Measurements from ENCODE around the gene EXOSC1. TPM values are rescaled to one million over a fixed set of nuclear protein-coding genes. Genes with fewer than 3 reads are reported as not detected.
"Not testable (repeated sequence)": the region's sequence is repeated elsewhere in the genome, so short reads cannot be mapped to it uniquely, and the experiment has no call there.

Gene EXOSC1
- total and polyA plus RNA-seq, 9 donors, result 22.1 to 38.3 (median 26.9) TPM

DNA sequence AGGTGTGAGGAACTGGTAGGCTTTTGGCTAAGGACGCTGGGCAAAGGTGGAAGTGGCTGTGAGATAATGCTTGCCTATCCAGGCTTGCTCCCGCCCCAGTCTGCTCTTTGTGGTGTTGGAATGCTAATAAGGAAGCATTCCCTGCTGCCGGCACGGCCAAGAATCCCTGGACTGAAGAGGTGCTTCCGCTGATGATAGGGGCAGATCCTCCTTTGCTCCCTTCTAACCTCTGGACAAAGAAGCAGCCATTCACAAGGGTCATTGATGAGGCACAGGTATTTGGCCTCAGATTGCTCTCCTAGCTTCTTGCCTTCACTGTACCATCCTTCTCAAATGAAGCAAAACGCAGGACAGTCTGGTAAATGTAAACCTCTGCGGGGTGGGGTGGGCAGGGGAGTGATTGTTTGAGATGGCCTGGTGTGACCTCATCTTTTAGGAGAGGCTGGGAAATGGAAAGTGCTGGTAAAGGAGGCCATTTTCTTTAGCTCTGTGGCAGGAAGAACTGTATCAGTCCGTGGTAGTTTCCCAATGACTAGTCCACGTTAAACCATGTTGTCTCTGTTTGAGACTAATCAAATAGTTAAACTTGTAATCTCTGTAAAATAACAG, 18.1 kb downstream of the EXOSC1 start:
- Histone ChIP-seq H3K4me1 (ENCODE audit: insufficient read depth) (peaks cover 10% of the 10 kb centered on the region), H3K27me3 (no peaks in the 10 kb centered on the region), H3K4me3 (peak overlapping the region; percentile 88), H3K27ac (no peak overlapping the region), H3K9me3 (no peaks in the 10 kb centered on the region), H3K36me3 (no peaks in the 10 kb centered on the region)
- WGBS, 3 donors, result 7 to 12% (median 9%) methylated on average over 9 of the region's 9 CpGs
- no peak for DNase-seq
- TF ChIP-seq POLR2A (IDR thresholded peaks at IDR 0.05) (no peak), EP300 (IDR thresholded peaks at IDR 0.05) (no peak)
- TF ChIP-seq, protein P1, sequence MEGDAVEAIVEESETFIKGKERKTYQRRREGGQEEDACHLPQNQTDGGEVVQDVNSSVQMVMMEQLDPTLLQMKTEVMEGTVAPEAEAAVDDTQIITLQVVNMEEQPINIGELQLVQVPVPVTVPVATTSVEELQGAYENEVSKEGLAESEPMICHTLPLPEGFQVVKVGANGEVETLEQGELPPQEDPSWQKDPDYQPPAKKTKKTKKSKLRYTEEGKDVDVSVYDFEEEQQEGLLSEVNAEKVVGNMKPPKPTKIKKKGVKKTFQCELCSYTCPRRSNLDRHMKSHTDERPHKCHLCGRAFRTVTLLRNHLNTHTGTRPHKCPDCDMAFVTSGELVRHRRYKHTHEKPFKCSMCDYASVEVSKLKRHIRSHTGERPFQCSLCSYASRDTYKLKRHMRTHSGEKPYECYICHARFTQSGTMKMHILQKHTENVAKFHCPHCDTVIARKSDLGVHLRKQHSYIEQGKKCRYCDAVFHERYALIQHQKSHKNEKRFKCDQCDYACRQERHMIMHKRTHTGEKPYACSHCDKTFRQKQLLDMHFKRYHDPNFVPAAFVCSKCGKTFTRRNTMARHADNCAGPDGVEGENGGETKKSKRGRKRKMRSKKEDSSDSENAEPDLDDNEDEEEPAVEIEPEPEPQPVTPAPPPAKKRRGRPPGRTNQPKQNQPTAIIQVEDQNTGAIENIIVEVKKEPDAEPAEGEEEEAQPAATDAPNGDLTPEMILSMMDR (IDR thresholded peaks at IDR 0.05), result no peak
- intact Hi-C loops (cut with DNase I), result no loop called here

DNA sequence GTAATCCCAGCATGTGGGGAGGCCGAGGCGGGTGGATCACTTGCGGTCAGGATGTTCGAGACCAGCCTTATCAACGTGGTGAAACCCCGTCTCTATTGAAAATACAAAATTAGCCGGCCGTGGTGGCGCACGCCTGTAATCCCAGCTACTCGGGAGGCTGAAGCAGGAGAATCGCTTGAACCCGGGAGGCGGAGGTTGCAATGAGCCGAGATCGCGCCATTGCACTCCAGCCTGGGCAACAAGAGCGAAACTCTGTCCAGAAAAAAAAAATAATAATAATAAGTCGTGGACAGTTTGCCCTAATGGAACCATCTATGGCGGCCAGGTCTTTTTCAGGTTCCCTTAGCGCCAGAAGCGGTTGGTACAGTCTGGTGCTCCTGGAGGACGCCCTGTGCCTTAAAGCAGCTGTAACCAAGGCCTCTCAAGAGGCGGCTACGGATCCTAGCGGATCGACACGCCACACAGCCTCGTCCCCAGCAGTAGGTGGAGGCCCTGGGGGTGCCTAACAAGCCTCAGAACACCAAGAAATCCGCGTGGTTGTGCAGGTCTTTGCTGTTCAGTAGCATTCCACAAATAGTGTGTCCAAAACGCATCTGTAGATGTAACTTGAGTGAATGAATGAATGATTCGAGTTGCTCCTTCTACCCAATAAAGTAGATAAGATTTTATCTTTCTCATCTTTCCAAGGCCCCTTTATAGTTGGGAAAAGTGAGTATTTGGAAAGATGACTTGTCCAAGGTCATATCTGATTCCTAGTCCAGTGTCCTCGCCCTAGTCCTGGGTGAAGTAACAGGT, 18.8 kb downstream of the EXOSC1 start:
- peak overlapping the region; percentile 71 to 85 for H3K27ac ChIP-seq
- H3K36me3 ChIP-seq, result no peaks in the 10 kb centered on the region
- 5 to 7% (median 6%) methylated on average over 31 to 34 of the region's 34 CpGs for WGBS, 3 donors
- H3K4me1 ChIP-seq (ENCODE audit: insufficient read depth), result peaks cover 10% of the 10 kb centered on the region
- no peak for DNase-seq
- no peaks in the 10 kb centered on the region for H3K27me3 ChIP-seq
- intact Hi-C loops (cut with DNase I), result no loop called here
- H3K9me3 ChIP-seq, result no peaks in the 10 kb centered on the region
- H3K4me3 ChIP-seq, result peak overlapping the region; percentile 88
- TF ChIP-seq, protein P1 (IDR thresholded peaks at IDR 0.05), result no peak
- TF ChIP-seq POLR2A (IDR thresholded peaks at IDR 0.05) (no peak), EP300 (IDR thresholded peaks at IDR 0.05) (no peak)

DNA sequence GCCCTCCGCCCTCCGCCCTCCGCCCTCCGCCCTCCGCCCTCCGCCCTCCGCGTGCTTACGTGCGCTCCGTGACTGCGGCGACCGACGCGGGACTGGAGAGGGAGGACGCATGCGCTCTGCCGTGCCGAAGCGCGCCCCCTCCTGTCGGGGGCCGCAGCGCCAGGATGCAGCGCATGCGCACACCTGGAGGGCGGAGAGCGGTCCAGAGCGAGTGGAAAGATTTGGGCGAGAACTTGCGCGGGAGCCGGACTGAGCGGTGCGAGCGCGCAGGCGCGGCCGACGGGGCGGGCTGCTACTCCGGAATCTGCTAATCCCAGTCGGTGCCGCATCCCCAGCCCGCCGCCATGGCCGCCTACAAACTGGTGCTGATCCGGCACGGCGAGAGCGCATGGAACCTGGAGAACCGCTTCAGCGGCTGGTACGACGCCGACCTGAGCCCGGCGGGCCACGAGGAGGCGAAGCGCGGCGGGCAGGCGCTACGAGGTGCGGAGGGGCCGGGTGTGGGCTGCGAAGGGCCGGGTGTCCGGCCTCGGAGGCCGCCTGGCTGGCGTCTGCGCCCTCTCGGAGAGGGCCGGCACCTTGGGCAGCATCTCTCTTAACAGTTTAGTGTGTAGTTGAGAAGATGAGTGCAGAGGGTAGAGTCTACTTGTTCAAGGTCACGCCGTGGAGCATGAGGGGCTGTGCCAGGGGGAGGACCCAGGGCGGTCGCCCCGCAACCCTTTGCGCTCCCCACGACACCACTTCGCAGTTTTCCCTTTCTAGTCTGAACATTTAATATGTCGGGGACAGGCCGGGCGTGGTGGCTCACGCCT, 19.6 kb downstream of the EXOSC1 start, which contains the start of gene PGAM1:
PGAM1 (plus strand) TSS at position 228 of the 812 bp plus-strand sequence; CDS start at position 345, 117 bp downstream.
- H3K27ac ChIP-seq, result peak within 1 kb of the TSS; percentile 71 to 85
- intact Hi-C loops (cut with DNase I), result no loop called here
- peak; percentile 94 to 97 (median 95) for DNase-seq
- peak within 1 kb of the TSS; percentile 88 for H3K4me3 ChIP-seq
- H3K9me3 ChIP-seq, result no peaks in the 10 kb centered on the region
- peaks cover 10% of the 10 kb centered on the region for H3K4me1 ChIP-seq (ENCODE audit: insufficient read depth)
- H3K36me3 ChIP-seq, result no peaks in the 10 kb centered on the region
- no peaks in the 10 kb centered on the region for H3K27me3 ChIP-seq
- TF ChIP-seq, protein P1 (IDR thresholded peaks at IDR 0.05), result peak in 2 of 3 donors; percentile 47 to 88
- peak; percentile 35 for TF ChIP-seq POLR2A (IDR thresholded peaks at IDR 0.05)
- TF ChIP-seq EP300 (IDR thresholded peaks at IDR 0.05), result peak; percentile 42
- 0 to 1% (median 0%) methylated on average over 67 to 80 of the region's 90 CpGs for WGBS, 3 donors

DNA sequence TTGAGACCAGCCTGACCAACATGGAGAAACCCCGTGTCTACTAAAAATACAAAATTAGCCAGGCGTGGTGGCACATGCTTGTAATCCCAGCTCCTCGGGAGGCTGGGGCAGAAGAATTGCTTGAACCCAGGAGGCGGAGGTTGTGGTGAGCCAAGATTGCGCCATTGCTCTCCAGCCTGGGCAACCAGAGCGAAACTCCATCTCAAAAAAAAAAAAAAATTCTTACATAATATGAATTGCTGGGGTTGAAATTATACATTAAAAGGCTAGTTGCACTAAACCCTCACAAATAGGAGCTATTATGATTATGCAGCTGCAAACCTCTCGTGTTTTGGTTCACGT, 22.1 kb downstream of the EXOSC1 start:
- not testable (repeated sequence) for DNase-seq; H3K4me1 ChIP-seq (ENCODE audit: insufficient read depth)

More for the DNA sequence above, 22.1 kb downstream of the EXOSC1 start:
- intact Hi-C loops (cut with DNase I); H3K36me3 ChIP-seq; H3K4me3 ChIP-seq; H3K9me3 ChIP-seq; H3K27me3 ChIP-seq: not testable (repeated sequence)
- H3K27ac ChIP-seq, result peak overlapping the region in 1 of 2 donors; percentile 73
- 55 to 61% (median 60%) methylated on average over 8 of the region's 8 CpGs for WGBS, 3 donors
